ENCODE results near the gene CDCA4.

CDCA4 gene

GRCh38 chr14:105055736-105056302 lies 34.9 kb upstream of the CDCA4 start:
- no peak for TF ChIP-seq CTCF (conservative IDR thresholded peaks at IDR 0.05; ENCODE audit: low read depth, low read length)
- no peak for DNase-seq (ENCODE audit: low read depth)
- H3K4me3 ChIP-seq (ENCODE audit: low read length) = no peak overlapping the region

DNA sequence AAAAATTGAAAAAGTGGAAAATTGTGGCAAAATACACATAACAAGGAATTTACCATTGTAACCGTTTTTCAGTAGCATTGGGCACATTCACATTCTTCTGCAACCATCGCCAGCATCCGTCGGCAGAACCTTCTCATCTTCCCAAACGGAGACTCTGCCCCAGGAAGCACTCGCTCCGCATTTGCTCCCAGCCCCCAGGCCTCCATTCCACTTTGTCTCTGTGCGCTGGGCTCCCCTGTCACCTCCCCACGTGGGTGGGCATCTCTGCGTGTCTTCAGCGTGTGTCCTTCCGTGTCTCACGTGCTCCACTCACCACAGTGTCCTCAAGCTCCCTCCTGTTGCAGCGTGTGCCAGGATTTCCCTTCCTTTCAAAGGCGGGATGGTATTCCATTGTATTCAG lies 34.5 kb upstream of the CDCA4 start:
- TF ChIP-seq CTCF (conservative IDR thresholded peaks at IDR 0.05; ENCODE audit: low read depth, low read length) = no peak
- no peak for DNase-seq (ENCODE audit: low read depth)
- H3K4me3 ChIP-seq (ENCODE audit: low read length) = no peak overlapping the region

DNA sequence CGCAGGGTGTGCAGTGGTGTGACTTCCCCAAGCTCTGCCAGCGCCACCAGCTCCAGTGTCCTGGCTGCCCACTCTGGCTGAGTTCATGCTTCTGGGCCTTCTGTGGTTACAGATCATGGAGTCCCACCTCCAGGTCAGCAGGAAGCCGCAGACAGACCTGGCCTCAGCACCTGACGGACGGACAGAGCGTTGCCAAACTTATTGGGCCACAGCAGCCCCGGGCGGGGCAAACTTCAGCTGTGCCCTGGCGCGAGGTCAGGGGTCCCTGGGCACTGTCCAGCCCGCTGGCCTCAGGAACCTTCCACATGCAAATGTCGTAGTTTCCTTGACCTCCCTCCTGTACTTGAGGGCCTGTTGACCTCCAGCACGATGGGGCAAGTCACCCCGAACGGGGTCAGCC lies 33.1 kb upstream of the CDCA4 start:
- TF ChIP-seq CTCF (conservative IDR thresholded peaks at IDR 0.05; ENCODE audit: low read depth, low read length) = no peak
- DNase-seq (ENCODE audit: low read depth) = no peak
- no peak overlapping the region for H3K4me3 ChIP-seq (ENCODE audit: low read length)

DNA sequence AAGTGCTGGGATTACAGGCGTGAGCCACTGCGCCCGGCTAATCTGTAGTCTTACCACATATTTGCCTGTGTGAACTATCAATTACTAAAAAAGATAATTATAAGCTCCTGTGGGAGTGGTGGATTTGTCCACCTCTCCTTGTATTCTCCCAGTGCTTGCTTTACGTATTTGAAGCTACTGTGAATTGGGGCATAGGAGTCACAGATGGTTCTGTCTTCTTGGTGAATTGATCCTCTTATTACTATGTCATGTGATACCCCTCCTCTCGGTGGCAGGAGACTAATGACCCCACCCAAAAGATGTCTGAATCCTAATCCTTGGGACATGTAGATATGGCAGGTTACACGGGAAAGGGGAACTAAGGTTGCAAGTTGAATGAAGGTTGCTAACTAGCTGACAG lies 32.5 kb upstream of the CDCA4 start:
- no peak for DNase-seq (ENCODE audit: low read depth)

GRCh38 chr14:105052110-105052458 lies 31.2 kb upstream of the CDCA4 start:
- no peak overlapping the region for H3K4me3 ChIP-seq (ENCODE audit: low read length)
- DNase-seq (ENCODE audit: low read depth) = no peak
- TF ChIP-seq CTCF (conservative IDR thresholded peaks at IDR 0.05; ENCODE audit: low read depth, low read length) = no peak

More for the DNA sequence above, 32.5 kb upstream of the CDCA4 start:
- TF ChIP-seq CTCF (conservative IDR thresholded peaks at IDR 0.05; ENCODE audit: low read depth, low read length) = no peak
- no peak overlapping the region for H3K4me3 ChIP-seq (ENCODE audit: low read length)

DNA sequence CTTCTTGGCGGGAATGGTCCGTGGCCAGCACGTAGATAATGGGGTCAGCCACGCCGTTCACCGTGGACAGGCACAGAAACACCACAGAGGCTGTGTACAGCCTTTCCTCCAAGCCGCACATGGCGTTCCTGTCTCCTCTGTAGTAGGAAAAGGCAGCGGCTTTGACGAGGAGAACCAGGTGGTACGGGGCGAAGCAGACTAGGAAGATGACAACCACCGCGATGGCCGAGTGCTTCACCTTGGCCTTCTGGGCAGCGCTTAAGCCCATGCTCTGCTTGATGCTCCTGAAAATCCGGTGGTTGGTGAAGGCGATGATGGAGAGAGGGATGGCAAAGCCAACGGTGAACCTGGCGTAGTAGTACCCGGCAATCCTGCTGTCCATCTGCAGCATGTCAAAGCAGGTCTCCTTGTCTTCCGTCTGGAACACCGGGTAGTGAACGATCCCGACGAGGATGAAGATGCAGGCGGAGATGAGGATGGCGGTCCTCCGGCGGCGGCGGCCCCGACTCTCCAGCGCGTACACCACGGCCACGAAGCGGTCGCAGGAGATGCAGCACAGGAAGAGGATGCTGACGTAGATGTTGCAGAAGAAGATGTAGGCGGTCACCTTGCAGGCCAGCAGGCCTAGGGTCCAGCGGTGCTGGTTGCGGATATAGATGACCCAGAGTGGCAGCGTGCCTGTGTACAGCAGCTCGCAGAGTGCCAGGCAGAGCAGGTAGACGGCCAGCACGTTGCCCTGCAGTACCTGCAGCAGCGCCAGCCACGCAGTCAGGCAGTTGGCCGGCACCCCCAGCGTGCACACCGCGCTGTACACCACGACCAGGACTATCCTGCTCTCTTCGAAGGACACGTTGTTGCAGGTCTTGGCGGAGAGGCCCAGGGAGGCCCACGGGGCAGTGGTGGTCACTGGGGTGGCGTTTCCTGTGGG lies 30.6 kb upstream of the CDCA4 start:
- DNase-seq (ENCODE audit: low read depth) = no peak
- H3K4me3 ChIP-seq (ENCODE audit: low read length) = no peak overlapping the region
- TF ChIP-seq CTCF (conservative IDR thresholded peaks at IDR 0.05; ENCODE audit: low read depth, low read length) = no peak

- DNase-seq (ENCODE audit: low read depth) = no peak
- no peak for TF ChIP-seq CTCF (conservative IDR thresholded peaks at IDR 0.05; ENCODE audit: low read depth, low read length)
- no peak overlapping the region for H3K4me3 ChIP-seq (ENCODE audit: low read length)
These were observed 29.6 kb upstream of the CDCA4 start for GRCh38 chr14:105050551-105050897.

All from retinal pigment epithelial cell (primary cell).